WTC11 (cell line): ENCODE data around the gene TAF6. TPM values are rescaled to one million over a fixed set of nuclear protein-coding genes. Genes with fewer than 3 reads are reported as not detected.

ENCODE experiments used
- ATAC-seq: fragments of 200-7000 bp; cut with Tn5 transposase; 2 replicates; pipeline ENCODE4 v1.10.0; 2021; ENCODE audit warnings: mild to moderate bottlenecking, moderate library complexity
- CTCF ChIA-PET: fragments of 300-600 bp; sonication (Branson Sonifier 250); formaldehyde crosslinking; loops from one replicate; lab custom pipeline; 2021; ENCODE audit warnings: antibody characterized with exemption; lab: Charles Lee
- POLR2A ChIA-PET: fragments of 350-600 bp; sonication (Branson Sonifier 250); formaldehyde crosslinking; loops from one replicate; lab custom pipeline; 2021; ENCODE audit warnings: antibody characterized with exemption; lab: Charles Lee
- DNase-seq: peaks from one replicate; pipeline ENCODE4 v3.0.0; 2021; ENCODE audit warnings: low spot score
- H3K27ac Mint-ChIP-seq: 2 replicates; pipeline ENCODE4 v1.8.0; 2021; ENCODE audit warnings: mixed read lengths
- H3K27me3 Mint-ChIP-seq: 2 replicates; pipeline ENCODE4 v1.8.0; 2021; ENCODE audit warnings: low read depth, mild to moderate bottlenecking, moderate library complexity, mixed read lengths
- H3K36me3 Mint-ChIP-seq: 2 replicates; pipeline ENCODE4 v1.8.0; 2021; ENCODE audit warnings: mixed read lengths
- H3K4me1 Mint-ChIP-seq: 2 replicates; pipeline ENCODE4 v1.8.0; 2022; ENCODE audit warnings: mixed read lengths
- H3K4me3 Mint-ChIP-seq: 2 replicates; pipeline ENCODE4 v1.8.0; 2021; ENCODE audit warnings: mild to moderate bottlenecking, moderate library complexity, mixed read lengths
- H3K9me3 Mint-ChIP-seq: 2 replicates; pipeline ENCODE4 v1.8.0; 2021; ENCODE audit warnings: mixed read lengths
- ATF2 ChIP-seq: sonication (generic); formaldehyde crosslinking; IDR thresholded peaks from 2 replicates; pipeline ENCODE4 v1.8.1; 2022; ENCODE audit warnings: low read depth, missing genetic modification reagents, borderline replicate concordance
- CDX4 ChIP-seq: fragments of 250-450 bp; sonication (Bioruptor Pico); IDR thresholded peaks from 2 replicates; pipeline ENCODE4 v1.9.0; 2021; ENCODE audit warnings: moderate library complexity, mild to moderate bottlenecking, inconsistent platforms, borderline replicate concordance
- E2F4 ChIP-seq: sonication (generic); formaldehyde crosslinking; IDR thresholded peaks from 2 replicates; pipeline ENCODE4 v1.8.1; 2022; ENCODE audit warnings: low read depth, mild to moderate bottlenecking, moderate library complexity, missing genetic modification reagents, borderline replicate concordance
- E2F5 ChIP-seq: sonication (generic); formaldehyde crosslinking; IDR thresholded peaks from 2 replicates; pipeline ENCODE4 v1.8.1; 2022; ENCODE audit warnings: mild to moderate bottlenecking, moderate library complexity, missing genetic modification reagents
- ETV6 ChIP-seq: sonication (generic); formaldehyde crosslinking; IDR thresholded peaks from 2 replicates; pipeline ENCODE4 v1.8.1; 2022; ENCODE audit warnings: mild to moderate bottlenecking, missing genetic modification reagents
- GTF2I ChIP-seq: fragments of 250-450 bp; sonication (Bioruptor Pico); conservative IDR thresholded peaks from 2 replicates; pipeline ENCODE4 v1.4.0; 2021; ENCODE audit warnings: mild to moderate bottlenecking
- JUN ChIP-seq: sonication (generic); formaldehyde crosslinking; IDR thresholded peaks from 2 replicates; pipeline ENCODE4 v1.8.0; 2023; ENCODE audit warnings: mild to moderate bottlenecking, missing genetic modification reagents
- MAX ChIP-seq: sonication (generic); formaldehyde crosslinking; IDR thresholded peaks from 2 replicates; pipeline ENCODE4 v1.8.0; 2022; ENCODE audit warnings: mild to moderate bottlenecking, missing genetic modification reagents
- MLX ChIP-seq: sonication (generic); formaldehyde crosslinking; IDR thresholded peaks from 2 replicates; pipeline ENCODE4 v1.8.1; 2023; ENCODE audit warnings: mild to moderate bottlenecking, missing genetic modification reagents, moderate library complexity
- NR2C2 ChIP-seq: sonication (generic); formaldehyde crosslinking; IDR thresholded peaks from 2 replicates; pipeline ENCODE4 v1.8.0; 2022; ENCODE audit warnings: mild to moderate bottlenecking, missing genetic modification reagents
- PRRX2 ChIP-seq: fragments of 250-450 bp; sonication (Bioruptor Pico); IDR thresholded peaks from 2 replicates; pipeline ENCODE4 v1.8.0; 2021; ENCODE audit warnings: mild to moderate bottlenecking
- TCF7 ChIP-seq: sonication (generic); formaldehyde crosslinking; IDR thresholded peaks from 2 replicates; pipeline ENCODE4 v1.8.0; 2022; ENCODE audit warnings: mild to moderate bottlenecking, low read depth, missing genetic modification reagents, moderate library complexity
- ZBTB21 ChIP-seq: sonication (generic); formaldehyde crosslinking; IDR thresholded peaks from 2 replicates; pipeline ENCODE4 v1.8.1; 2023; ENCODE audit warnings: mild to moderate bottlenecking, missing genetic modification reagents, borderline replicate concordance
- ZMAT4 ChIP-seq: fragments of 250-450 bp; sonication (Bioruptor Pico); IDR thresholded peaks from 2 replicates; pipeline ENCODE4 v1.9.0; 2021; ENCODE audit warnings: mild to moderate bottlenecking
- ZNF121 ChIP-seq: sonication (generic); formaldehyde crosslinking; IDR thresholded peaks from 2 replicates; pipeline ENCODE4 v1.8.0; 2023; ENCODE audit warnings: missing genetic modification reagents
- ZNF416 ChIP-seq: fragments of 250-450 bp; sonication (Bioruptor Pico); IDR thresholded peaks from 2 replicates; pipeline ENCODE4 v1.9.0; 2021; ENCODE audit warnings: mild to moderate bottlenecking, inconsistent platforms
- ZNF532 ChIP-seq: fragments of 250-450 bp; sonication (Bioruptor Pico); IDR thresholded peaks from 2 replicates; pipeline ENCODE4 v1.9.0; 2021; ENCODE audit warnings: mild to moderate bottlenecking, borderline replicate concordance
- total RNA-seq: library from RNA; stranded (reverse); gene quantifications from 3 replicates; pipeline ENCODE4 v1.2.3, GENCODE V29; 2021
- TF ChIP-seq, protein P1 (sequence below): fragments of 250-450 bp; sonication (Bioruptor Pico); IDR thresholded peaks from 2 replicates; pipeline ENCODE4 v1.8.0; 2021; ENCODE audit warnings: mild to moderate bottlenecking
- TF ChIP-seq, protein P2 (sequence below): sonication (generic); formaldehyde crosslinking; IDR thresholded peaks from 2 replicates; pipeline ENCODE4 v1.8.1; 2023; ENCODE audit warnings: mild to moderate bottlenecking, missing genetic modification reagents

The TAF6 gene
- total RNA-seq, 1 experiment from 2014 or later: 121 TPM

- no peak for TF ChIP-seq MLX (CRISPR knock-in tag)
- TF ChIP-seq ZMAT4 (CRISPR knock-in tag): no peak
- no peak for TF ChIP-seq PRRX2 (CRISPR knock-in tag)
- no peak for TF ChIP-seq ETV6 (CRISPR knock-in tag)
- no peak for TF ChIP-seq ATF2
- TF ChIP-seq ZNF532 (CRISPR knock-in tag): no peak
- TF ChIP-seq GTF2I: 0 out of 2 replicates have a peak, but pooled peaks have one; percentile 50
- TF ChIP-seq ZNF416 (CRISPR knock-in tag): no peak
- TF ChIP-seq ZBTB21 (CRISPR knock-in tag): no peak
- peak; percentile 92 for TF ChIP-seq ZNF121 (CRISPR knock-in tag)
- TF ChIP-seq JUN: no peak
- no peak for TF ChIP-seq E2F4 (CRISPR knock-in tag)
- no peaks in the 10 kb centered on the region; the same call in 1 of the 2 replicates for H3K27me3 Mint-ChIP-seq
- ChIA-PET POLR2A (interaction anchor here (0.7 to 6.2 kb wide), 3 partner anchors 13 to 83 kb away, joined by 3 to 41 read pairs (median 3); partner anchors contain the start of genes AP4M1 and MCM7), CTCF (interaction anchor here (1.0 to 1.4 kb wide), 2 partner anchors 14 to 44 kb away, joined by 3 read pairs; partner anchors contain the start of gene AP4M1)
- H3K9me3 Mint-ChIP-seq: no peaks in the 10 kb centered on the region
- peak overlapping the region; percentile 93 for H3K4me3 Mint-ChIP-seq
- DNase-seq (no peak), ATAC-seq (no peak)
- peaks cover 15% of the 10 kb centered on the region for H3K4me1 Mint-ChIP-seq
- H3K27ac Mint-ChIP-seq: peak overlapping the region; percentile 92
- peaks cover 29% of the 10 kb centered on the region for H3K36me3 Mint-ChIP-seq
Observed at GRCh38 chr7:100088095-100088620, 31.0 kb downstream of the TAF6 start.

- Mint-ChIP-seq H3K36me3 (peaks cover 20% of the 10 kb centered on the region), H3K4me3 (no peak overlapping the region; the same call in 1 of the 2 replicates), H3K27me3 (no peaks in the 10 kb centered on the region; the same call in 1 of the 2 replicates), H3K4me1 (peaks cover 21% of the 10 kb centered on the region), H3K27ac (no peak overlapping the region; the same call in 1 of the 2 replicates), H3K9me3 (no peaks in the 10 kb centered on the region)
- no peak for DNase-seq
- POLR2A ChIA-PET: interaction anchor here (0.6 to 6.2 kb wide), 2 partner anchors 14 to 51 kb away, joined by 3 to 41 read pairs; partner anchors contain the start of genes AP4M1 and MCM7
- CTCF ChIA-PET: no interaction called here
- no peak for ATAC-seq
- TF ChIP-seq NR2C2 (CRISPR knock-in tag) (no peak), E2F5 (no peak), CDX4 (CRISPR knock-in tag) (no peak), TCF7 (CRISPR knock-in tag) (no peak), MAX (no peak)
- TF ChIP-seq, protein P1, sequence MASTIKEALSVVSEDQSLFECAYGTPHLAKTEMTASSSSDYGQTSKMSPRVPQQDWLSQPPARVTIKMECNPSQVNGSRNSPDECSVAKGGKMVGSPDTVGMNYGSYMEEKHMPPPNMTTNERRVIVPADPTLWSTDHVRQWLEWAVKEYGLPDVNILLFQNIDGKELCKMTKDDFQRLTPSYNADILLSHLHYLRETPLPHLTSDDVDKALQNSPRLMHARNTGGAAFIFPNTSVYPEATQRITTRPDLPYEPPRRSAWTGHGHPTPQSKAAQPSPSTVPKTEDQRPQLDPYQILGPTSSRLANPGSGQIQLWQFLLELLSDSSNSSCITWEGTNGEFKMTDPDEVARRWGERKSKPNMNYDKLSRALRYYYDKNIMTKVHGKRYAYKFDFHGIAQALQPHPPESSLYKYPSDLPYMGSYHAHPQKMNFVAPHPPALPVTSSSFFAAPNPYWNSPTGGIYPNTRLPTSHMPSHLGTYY (CRISPR knock-in tag): no peak
- TF ChIP-seq, protein P2, sequence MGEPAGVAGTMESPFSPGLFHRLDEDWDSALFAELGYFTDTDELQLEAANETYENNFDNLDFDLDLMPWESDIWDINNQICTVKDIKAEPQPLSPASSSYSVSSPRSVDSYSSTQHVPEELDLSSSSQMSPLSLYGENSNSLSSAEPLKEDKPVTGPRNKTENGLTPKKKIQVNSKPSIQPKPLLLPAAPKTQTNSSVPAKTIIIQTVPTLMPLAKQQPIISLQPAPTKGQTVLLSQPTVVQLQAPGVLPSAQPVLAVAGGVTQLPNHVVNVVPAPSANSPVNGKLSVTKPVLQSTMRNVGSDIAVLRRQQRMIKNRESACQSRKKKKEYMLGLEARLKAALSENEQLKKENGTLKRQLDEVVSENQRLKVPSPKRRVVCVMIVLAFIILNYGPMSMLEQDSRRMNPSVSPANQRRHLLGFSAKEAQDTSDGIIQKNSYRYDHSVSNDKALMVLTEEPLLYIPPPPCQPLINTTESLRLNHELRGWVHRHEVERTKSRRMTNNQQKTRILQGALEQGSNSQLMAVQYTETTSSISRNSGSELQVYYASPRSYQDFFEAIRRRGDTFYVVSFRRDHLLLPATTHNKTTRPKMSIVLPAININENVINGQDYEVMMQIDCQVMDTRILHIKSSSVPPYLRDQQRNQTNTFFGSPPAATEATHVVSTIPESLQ (CRISPR knock-in tag): no peak
Observed at GRCh38 chr7:100087055-100087750, 32.0 kb downstream of the TAF6 start.
